Panc1 (cell line): Measurements from ENCODE around the gene SLC29A2. TPM values are rescaled to one million over a fixed set of nuclear protein-coding genes. Genes with fewer than 3 reads are reported as not detected.
A peak's percentile ranks its signal among the peaks of the same experiment; 100 is the strongest.

ENCODE experiments used
- ATAC-seq: fragments of 200-7000 bp; cut with Tn5 transposase; 2 replicates; pipeline ENCODE4 v1.9.1; 2020; ENCODE audit warnings: mild to moderate bottlenecking, moderate library complexity
- BruUV-seq: library from RNA; stranded (reverse); fragments of 400-500 nt; replicated peaks from 2 replicates; lab custom pipeline; 2021; lab: Mats Ljungman, UMichigan
- CTCF ChIA-PET: fragments of 300-600 bp; sonication (Branson Sonifier 250); formaldehyde crosslinking; loops from one replicate; lab custom pipeline; 2022; ENCODE audit warnings: antibody characterized with exemption; lab: Charles Lee
- POLR2A ChIA-PET: fragments of 300-600 bp; sonication (Branson Sonifier 250); formaldehyde crosslinking; loops from one replicate; lab custom pipeline; 2022; ENCODE audit warnings: antibody characterized with exemption; lab: Charles Lee
- DNase-seq: peaks from one replicate; pipeline ENCODE4 v3.0.0-alpha.2; 2010; ENCODE audit warnings: low read depth, low spot score
- H3K27ac ChIP-seq: 2 replicates; pipeline ENCODE4 v1.5.1; 2011; ENCODE audit warnings: mild to moderate bottlenecking, low read length, inconsistent platforms
- H3K27me3 ChIP-seq: fragments of 200-500 bp; sonication (Bioruptor generic); 2 replicates; pipeline ENCODE4 v1.6.0; 2014; ENCODE audit warnings: low read length, inconsistent platforms; ENCODE audit not compliant: control insufficient read depth, insufficient read depth
- H3K36me3 ChIP-seq: fragments of 200-500 bp; sonication (Bioruptor generic); 2 replicates; pipeline ENCODE4 v1.5.1; 2014; ENCODE audit warnings: inconsistent platforms, mild to moderate bottlenecking, low read length, moderate library complexity; ENCODE audit not compliant: control insufficient read depth, insufficient read depth
- H3K4me1 ChIP-seq: 2 replicates; pipeline ENCODE4 v1.5.1; 2011; ENCODE audit warnings: inconsistent platforms, mild to moderate bottlenecking, low read length, moderate library complexity; ENCODE audit not compliant: control insufficient read depth, insufficient read depth
- H3K4me3 ChIP-seq, 2 experiments: 2 replicates each; pipeline ENCODE4 v1.5.1; 2011 to 2012; ENCODE audit warnings: low read depth in 2 of 2, low read length in 2 of 2, mild to moderate bottlenecking in 2 of 2, inconsistent platforms in 1 of 2, moderate library complexity in 1 of 2
- H3K9me3 ChIP-seq: fragments of 200-500 bp; sonication (Bioruptor generic); 2 replicates; pipeline ENCODE4 v1.5.1; 2014; ENCODE audit warnings: low read depth, mild to moderate bottlenecking, inconsistent platforms, low read length, moderate library complexity; ENCODE audit not compliant: control insufficient read depth, insufficient read depth
- POLR2AphosphoS5 ChIP-seq: IDR thresholded peaks from 2 replicates; pipeline ENCODE4 v1.6.1; 2012; ENCODE audit warnings: mild to moderate bottlenecking, low read depth, low read length, moderate library complexity
- SIN3A ChIP-seq: IDR thresholded peaks from 2 replicates; pipeline ENCODE4 v1.6.1; 2012; ENCODE audit warnings: low read depth, mild to moderate bottlenecking, low read length, moderate library complexity, borderline replicate concordance; ENCODE audit not compliant: insufficient read depth
- TCF7L2 ChIP-seq: IDR thresholded peaks from 2 replicates; pipeline ENCODE4 v1.6.1; 2011; ENCODE audit warnings: mild to moderate bottlenecking, low read depth, low read length, inconsistent platforms
- in situ Hi-C: cut with HindIII; loops from 2 replicates; pipeline ENCODE4 v1.10.0; 2016; ENCODE audit warnings: low sequenced_read_pairs, low pct_unique_long_range_greater_than_20kb
- intact Hi-C: fragments of 100-400 bp; cut with micrococcal nuclease; formaldehyde crosslinking; loops from one replicate; pipeline ENCODE4 v1.10.0; 2022; ENCODE audit not compliant: unreplicated experiment
- total RNA-seq: library from RNA; stranded (reverse); gene quantifications from one replicate; pipeline ENCODE4 v1.2.1, GENCODE V29; 2021; ENCODE audit not compliant: unreplicated experiment
- TF ChIP-seq, protein P1 (sequence below), 2 experiments: IDR thresholded peaks; 2 replicates each; pipeline ENCODE4 v1.6.1; 2011 to 2012; ENCODE audit warnings: low read depth in 2 of 2, control low read depth in 1 of 2, low read length in 1 of 2, mild to moderate bottlenecking in 1 of 2, moderate library complexity in 1 of 2; ENCODE audit not compliant: insufficient read depth in 1 of 2
- TF ChIP-seq, protein P2 (sequence below): fragments of 450-650 bp; IDR thresholded peaks from 2 replicates; pipeline ENCODE4 v1.5.1; 2017; ENCODE audit warnings: mild to moderate bottlenecking

The SLC29A2 gene
- total RNA-seq, 1 experiment from 2014 or later: 28.3 TPM

DNA sequence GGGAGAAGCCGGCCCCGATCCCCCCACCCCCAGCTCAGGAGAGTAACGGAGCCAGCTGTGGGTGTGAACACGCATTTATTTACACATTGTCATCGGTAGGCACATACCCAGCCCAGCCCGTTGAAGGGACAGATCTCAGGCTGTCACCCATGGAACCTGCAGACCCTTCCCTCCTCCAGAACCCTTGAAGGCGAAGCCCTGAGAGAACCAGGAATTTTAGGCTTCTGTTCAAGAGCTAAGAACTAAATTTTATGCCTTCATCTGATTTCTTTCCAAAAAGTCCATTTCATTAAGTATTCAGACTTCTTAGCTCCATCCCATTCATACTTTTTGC lies 26.3 kb downstream of the SLC29A2 start:
- no TSS peak for BruUV-seq
- POLR2A ChIA-PET: interaction anchor here (0.8 to 2.1 kb wide), 4 partner anchors 10 to 33 kb away, joined by 3 to 6 read pairs (median 6); partner anchors contain the start of gene RIN1
- H3K4me1 ChIP-seq: peaks cover 24% of the 10 kb centered on the region
- H3K9me3 ChIP-seq: no peaks in the 10 kb centered on the region
- in situ Hi-C loops: no loop called here
- H3K27ac ChIP-seq: peak overlapping the region; percentile 94
- DNase-seq: no peak
- CTCF ChIA-PET: interaction anchor here (0.6 kb wide), 2 partner anchors 12 to 32 kb away, joined by 3 to 5 read pairs; no protein-coding TSS in a partner anchor
- H3K36me3 ChIP-seq: peaks cover 6% of the 10 kb centered on the region; the same call in 1 of the 2 replicates
- peak; percentile 31 for ATAC-seq
- H3K4me3 ChIP-seq: peak overlapping the region; percentile 91 to 98
- no peaks in the 10 kb centered on the region for H3K27me3 ChIP-seq
- TF ChIP-seq POLR2AphosphoS5 (no peak), SIN3A (no peak), TCF7L2 (no peak)
- TF ChIP-seq, protein P1, sequence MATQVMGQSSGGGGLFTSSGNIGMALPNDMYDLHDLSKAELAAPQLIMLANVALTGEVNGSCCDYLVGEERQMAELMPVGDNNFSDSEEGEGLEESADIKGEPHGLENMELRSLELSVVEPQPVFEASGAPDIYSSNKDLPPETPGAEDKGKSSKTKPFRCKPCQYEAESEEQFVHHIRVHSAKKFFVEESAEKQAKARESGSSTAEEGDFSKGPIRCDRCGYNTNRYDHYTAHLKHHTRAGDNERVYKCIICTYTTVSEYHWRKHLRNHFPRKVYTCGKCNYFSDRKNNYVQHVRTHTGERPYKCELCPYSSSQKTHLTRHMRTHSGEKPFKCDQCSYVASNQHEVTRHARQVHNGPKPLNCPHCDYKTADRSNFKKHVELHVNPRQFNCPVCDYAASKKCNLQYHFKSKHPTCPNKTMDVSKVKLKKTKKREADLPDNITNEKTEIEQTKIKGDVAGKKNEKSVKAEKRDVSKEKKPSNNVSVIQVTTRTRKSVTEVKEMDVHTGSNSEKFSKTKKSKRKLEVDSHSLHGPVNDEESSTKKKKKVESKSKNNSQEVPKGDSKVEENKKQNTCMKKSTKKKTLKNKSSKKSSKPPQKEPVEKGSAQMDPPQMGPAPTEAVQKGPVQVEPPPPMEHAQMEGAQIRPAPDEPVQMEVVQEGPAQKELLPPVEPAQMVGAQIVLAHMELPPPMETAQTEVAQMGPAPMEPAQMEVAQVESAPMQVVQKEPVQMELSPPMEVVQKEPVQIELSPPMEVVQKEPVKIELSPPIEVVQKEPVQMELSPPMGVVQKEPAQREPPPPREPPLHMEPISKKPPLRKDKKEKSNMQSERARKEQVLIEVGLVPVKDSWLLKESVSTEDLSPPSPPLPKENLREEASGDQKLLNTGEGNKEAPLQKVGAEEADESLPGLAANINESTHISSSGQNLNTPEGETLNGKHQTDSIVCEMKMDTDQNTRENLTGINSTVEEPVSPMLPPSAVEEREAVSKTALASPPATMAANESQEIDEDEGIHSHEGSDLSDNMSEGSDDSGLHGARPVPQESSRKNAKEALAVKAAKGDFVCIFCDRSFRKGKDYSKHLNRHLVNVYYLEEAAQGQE (IDR thresholded peaks at IDR 0.05; ENCODE audit: insufficient read depth in 1 of 2, low read depth in 2 of 2, low read length in 1 of 2): no peak
- TF ChIP-seq, protein P2, sequence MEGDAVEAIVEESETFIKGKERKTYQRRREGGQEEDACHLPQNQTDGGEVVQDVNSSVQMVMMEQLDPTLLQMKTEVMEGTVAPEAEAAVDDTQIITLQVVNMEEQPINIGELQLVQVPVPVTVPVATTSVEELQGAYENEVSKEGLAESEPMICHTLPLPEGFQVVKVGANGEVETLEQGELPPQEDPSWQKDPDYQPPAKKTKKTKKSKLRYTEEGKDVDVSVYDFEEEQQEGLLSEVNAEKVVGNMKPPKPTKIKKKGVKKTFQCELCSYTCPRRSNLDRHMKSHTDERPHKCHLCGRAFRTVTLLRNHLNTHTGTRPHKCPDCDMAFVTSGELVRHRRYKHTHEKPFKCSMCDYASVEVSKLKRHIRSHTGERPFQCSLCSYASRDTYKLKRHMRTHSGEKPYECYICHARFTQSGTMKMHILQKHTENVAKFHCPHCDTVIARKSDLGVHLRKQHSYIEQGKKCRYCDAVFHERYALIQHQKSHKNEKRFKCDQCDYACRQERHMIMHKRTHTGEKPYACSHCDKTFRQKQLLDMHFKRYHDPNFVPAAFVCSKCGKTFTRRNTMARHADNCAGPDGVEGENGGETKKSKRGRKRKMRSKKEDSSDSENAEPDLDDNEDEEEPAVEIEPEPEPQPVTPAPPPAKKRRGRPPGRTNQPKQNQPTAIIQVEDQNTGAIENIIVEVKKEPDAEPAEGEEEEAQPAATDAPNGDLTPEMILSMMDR: no peak
- intact Hi-C loops: no loop called here

DNA sequence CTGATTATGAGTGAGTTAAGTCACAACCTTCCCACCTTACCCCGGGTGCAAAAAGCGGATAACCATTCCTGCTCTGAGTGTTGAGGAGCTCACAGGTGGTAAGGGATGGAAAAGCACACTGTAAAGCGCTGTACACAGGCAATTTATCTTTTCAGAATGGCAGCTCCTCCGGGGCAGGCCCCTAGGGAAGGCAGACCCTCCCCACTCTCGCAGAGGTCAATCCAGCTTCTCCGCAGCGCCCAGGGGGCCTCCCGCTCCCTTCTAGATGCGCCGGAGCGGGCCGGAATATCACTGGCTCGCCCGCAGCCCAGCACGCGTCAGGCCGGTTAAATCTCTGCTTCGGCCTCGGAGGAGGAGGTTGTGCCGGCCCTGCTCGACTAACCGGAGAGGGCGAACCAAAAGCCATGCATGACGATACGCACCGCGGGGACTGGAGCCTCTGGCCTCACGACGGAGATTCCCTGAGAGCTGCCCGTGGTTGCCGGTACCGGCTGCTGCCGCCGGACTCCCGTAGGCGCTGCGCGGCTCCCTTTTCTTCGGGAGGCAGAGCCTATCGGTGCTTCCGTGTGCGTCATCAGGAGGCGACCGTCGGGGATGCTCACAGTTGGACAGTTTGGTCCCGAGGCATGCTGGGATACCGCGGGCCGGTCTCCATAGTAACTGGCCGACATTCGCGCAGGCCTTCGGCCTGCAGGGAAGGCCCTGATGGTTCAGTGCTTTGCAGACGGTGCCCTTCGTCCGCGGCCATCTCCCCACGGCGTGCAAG lies 26.8 kb downstream of the SLC29A2 start, which contains the start of gene BRMS1:
Gene BRMS1, minus strand, starts transcription at position 555 of the 766 bp plus-strand sequence. CDS start 2,870 bp downstream, outside the sequence.
- intact Hi-C loops: no loop called here

More for the DNA sequence above, 26.8 kb downstream of the SLC29A2 start, which contains the start of gene BRMS1:
- POLR2A ChIA-PET: interaction anchor here (0.8 to 2.1 kb wide), 4 partner anchors 9 to 33 kb away, joined by 3 to 6 read pairs (median 6); partner anchors contain the start of gene RIN1
- ATAC-seq: peak; percentile 86
- Histone ChIP-seq H3K36me3 (peaks cover 6% of the 10 kb centered on the region; the same call in 1 of the 2 replicates), H3K27ac (peak within 1 kb of the TSS; percentile 94), H3K4me1 (peaks cover 24% of the 10 kb centered on the region), H3K4me3 (peak within 1 kb of the TSS; percentile 91 to 98), H3K9me3 (no peaks in the 10 kb centered on the region), H3K27me3 (no peaks in the 10 kb centered on the region)
- TF ChIP-seq, protein P2: no peak
- TF ChIP-seq POLR2AphosphoS5 (peak; percentile 98), SIN3A (peak; percentile 98; the same call in 1 of the 2 replicates), TCF7L2 (peak; percentile 77; the same call in 1 of the 2 replicates)
- TF ChIP-seq, protein P1 (IDR thresholded peaks at IDR 0.05; ENCODE audit: insufficient read depth in 1 of 2, low read depth in 2 of 2, low read length in 1 of 2): no peak
- in situ Hi-C loops: no loop called here
- no TSS peak for BruUV-seq
- CTCF ChIA-PET: interaction anchor here (0.6 kb wide), 2 partner anchors 11 to 32 kb away, joined by 3 to 5 read pairs; no protein-coding TSS in a partner anchor
- peak; percentile 91 for DNase-seq
